Kidney (tissue), 14 donors: ENCODE measurements around the gene ADRA2B. TPM values are rescaled to one million over a fixed set of nuclear protein-coding genes. Genes with fewer than 3 reads are reported as not detected.
"Not testable (repeated sequence)": the region's sequence is repeated elsewhere in the genome, so short reads cannot be mapped to it uniquely, and the experiment has no call there.

Experiments
- DNase-seq, 5 donors: peaks; one replicate each; pipeline ENCODE4 v3.0.0-alpha.2; 2013 to 2020
- FAIRE-seq: peaks from 2 replicates; lab custom pipeline; 2012; peaks lifted over from hg19 to GRCh38; lab: Jason Lieb, UNC
- H3K27ac ChIP-seq, 2 donors: one replicate each; pipeline ENCODE4 v1.7.0; 2013; ENCODE audit warnings: low read depth in 2 of 2, low read length in 2 of 2, inconsistent platforms in 1 of 2
- H3K27me3 ChIP-seq: one replicate; pipeline ENCODE4 v1.7.1; 2013; ENCODE audit warnings: low read length, inconsistent platforms; ENCODE audit not compliant: control insufficient read depth, insufficient read depth
- H3K36me3 ChIP-seq, 3 donors: one replicate each; pipeline versions ENCODE4 v1.7.0 to v1.7.1; 2013; ENCODE audit warnings: low read length in 3 of 3, control low read depth in 1 of 3, inconsistent platforms in 1 of 3; ENCODE audit not compliant: insufficient read depth in 3 of 3, control insufficient read depth in 2 of 3
- H3K4me1 ChIP-seq, 3 donors: one replicate each; pipeline versions ENCODE4 v1.7.0 to v1.7.1; 2013; ENCODE audit warnings: low read length in 3 of 3, inconsistent platforms in 1 of 3, low read depth in 1 of 3; ENCODE audit not compliant: control insufficient read depth in 2 of 3, insufficient read depth in 2 of 3
- H3K4me3 ChIP-seq, 3 donors: one replicate each; pipeline versions ENCODE4 v1.7.0 to v1.8.1; 2013; ENCODE audit warnings: low read length in 3 of 3, control low read depth in 1 of 3, inconsistent platforms in 1 of 3
- H3K9ac ChIP-seq, 3 donors: one replicate each; pipeline versions ENCODE4 v1.7.0 to v1.7.1; 2013; ENCODE audit warnings: low read length in 3 of 3, control low read depth in 1 of 3, inconsistent platforms in 1 of 3
- H3K9me3 ChIP-seq, 3 donors: one replicate each; pipeline versions ENCODE4 v1.7.0 to v1.7.1; 2013; ENCODE audit warnings: low read length in 3 of 3, control low read depth in 1 of 3, inconsistent platforms in 1 of 3; ENCODE audit not compliant: control insufficient read depth in 2 of 3, insufficient read depth in 1 of 3
- intact Hi-C: fragments of 100-400 bp; cut with DNase I; formaldehyde crosslinking; loops from one replicate; pipeline ENCODE4 v1.11.1; 2022
- polyA plus RNA-seq: library from polyadenylated mRNA; stranded (reverse); fragments of 350-450 nt; fragmentation: Illumina TruSeq; extraction: RNeasy Lipid Tissue Mini Kit (QIAGEN cat#74804); gene quantifications from one replicate; pipeline ENCODE4 v1.2.3, GENCODE V29; 2014; ENCODE audit warnings: low read depth, low replicate concordance; ENCODE audit not compliant: insufficient read depth
- total RNA-seq: library from RNA; stranded (reverse); fragmentation: NEBNext Ultra II Directional; extraction: Animal tissue kit (Norgen Biotek cat#: 25700); gene quantifications from one replicate; pipeline ENCODE4 v1.2.1, GENCODE V29; 2021
- TF ChIP-seq, protein P1 (sequence below): IDR thresholded peaks from 3 replicates; pipeline ENCODE4 v1.5.1; 2012; ENCODE audit warnings: mild to moderate bottlenecking, moderate library complexity, borderline replicate concordance; ENCODE audit not compliant: insufficient read depth; ENCODE audit errors: extremely low read depth
- donor health status: control.
- donor health status: control.
- donor health status: control.
- donor health status: control.
- donor health status: control.
- donor health status: DM: yes; HTN: yes; CAD: no.
- donor health status: Normal renal cell carcinoma (clear cell type).

Gene ADRA2B
- total and polyA plus RNA-seq, 2 donors from 2014 or later: 1.4 to 4.8 TPM

DNA sequence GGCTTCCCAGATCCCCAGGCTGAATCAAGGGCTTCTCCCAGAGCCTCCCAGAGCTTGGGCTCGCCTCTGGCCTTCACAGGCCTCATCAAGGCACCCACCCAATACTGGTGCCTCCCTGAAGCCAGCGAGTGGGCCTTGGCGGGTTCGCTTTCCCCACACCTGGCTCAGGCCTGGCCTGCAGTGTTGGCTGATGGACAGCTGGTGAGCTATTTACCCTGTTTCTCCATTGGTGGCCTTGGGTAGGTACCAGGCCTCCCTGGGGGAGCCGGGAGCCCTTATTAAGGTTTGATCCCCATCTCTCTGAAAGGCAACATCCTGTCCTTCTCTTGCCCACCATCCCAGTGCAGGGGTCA is 47.0 kb upstream of the ADRA2B start:
- TF ChIP-seq, protein P1, sequence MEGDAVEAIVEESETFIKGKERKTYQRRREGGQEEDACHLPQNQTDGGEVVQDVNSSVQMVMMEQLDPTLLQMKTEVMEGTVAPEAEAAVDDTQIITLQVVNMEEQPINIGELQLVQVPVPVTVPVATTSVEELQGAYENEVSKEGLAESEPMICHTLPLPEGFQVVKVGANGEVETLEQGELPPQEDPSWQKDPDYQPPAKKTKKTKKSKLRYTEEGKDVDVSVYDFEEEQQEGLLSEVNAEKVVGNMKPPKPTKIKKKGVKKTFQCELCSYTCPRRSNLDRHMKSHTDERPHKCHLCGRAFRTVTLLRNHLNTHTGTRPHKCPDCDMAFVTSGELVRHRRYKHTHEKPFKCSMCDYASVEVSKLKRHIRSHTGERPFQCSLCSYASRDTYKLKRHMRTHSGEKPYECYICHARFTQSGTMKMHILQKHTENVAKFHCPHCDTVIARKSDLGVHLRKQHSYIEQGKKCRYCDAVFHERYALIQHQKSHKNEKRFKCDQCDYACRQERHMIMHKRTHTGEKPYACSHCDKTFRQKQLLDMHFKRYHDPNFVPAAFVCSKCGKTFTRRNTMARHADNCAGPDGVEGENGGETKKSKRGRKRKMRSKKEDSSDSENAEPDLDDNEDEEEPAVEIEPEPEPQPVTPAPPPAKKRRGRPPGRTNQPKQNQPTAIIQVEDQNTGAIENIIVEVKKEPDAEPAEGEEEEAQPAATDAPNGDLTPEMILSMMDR: no peak
- H3K36me3 ChIP-seq: no peaks in the 10 kb centered on the region
- intact Hi-C loops: no loop called here
- FAIRE-seq (no peak), DNase-seq (no peak)
- no peaks in the 10 kb centered on the region for H3K27me3 ChIP-seq
- no peaks in the 10 kb centered on the region for H3K4me1 ChIP-seq
- H3K27ac ChIP-seq: no peak overlapping the region
- no peak overlapping the region for H3K4me3 ChIP-seq
- no peak overlapping the region for H3K9ac ChIP-seq
- no peaks in the 10 kb centered on the region for H3K9me3 ChIP-seq

DNA sequence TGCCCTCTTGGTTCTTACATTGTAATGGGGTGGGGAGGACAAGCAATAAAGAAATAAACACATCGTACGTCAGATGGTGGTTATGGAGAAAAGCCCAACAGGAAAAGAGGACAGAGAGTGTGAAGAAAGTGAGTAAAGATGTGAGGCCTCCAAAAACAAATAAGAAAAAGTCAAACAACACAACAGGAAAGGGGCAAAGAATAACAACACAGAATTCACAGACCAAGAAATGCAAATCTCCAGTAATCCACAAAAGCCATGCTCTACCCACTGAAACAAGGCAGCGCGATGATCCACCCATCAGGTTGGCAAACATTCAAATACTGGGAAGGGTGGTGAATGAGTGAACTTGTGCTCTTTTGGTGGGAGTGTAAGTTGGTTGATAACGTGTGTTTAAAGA is 45.5 kb upstream of the ADRA2B start:
- intact Hi-C loops: no loop called here
- H3K4me1 ChIP-seq: no peaks in the 10 kb centered on the region
- no peak overlapping the region for H3K27ac ChIP-seq
- no peaks in the 10 kb centered on the region for H3K36me3 ChIP-seq
- H3K9me3 ChIP-seq: no peaks in the 10 kb centered on the region
- no peaks in the 10 kb centered on the region for H3K27me3 ChIP-seq
- no peak overlapping the region for H3K9ac ChIP-seq
- H3K4me3 ChIP-seq: no peak overlapping the region
- TF ChIP-seq, protein P1: no peak
- DNase-seq (no peak), FAIRE-seq (no peak)

DNA sequence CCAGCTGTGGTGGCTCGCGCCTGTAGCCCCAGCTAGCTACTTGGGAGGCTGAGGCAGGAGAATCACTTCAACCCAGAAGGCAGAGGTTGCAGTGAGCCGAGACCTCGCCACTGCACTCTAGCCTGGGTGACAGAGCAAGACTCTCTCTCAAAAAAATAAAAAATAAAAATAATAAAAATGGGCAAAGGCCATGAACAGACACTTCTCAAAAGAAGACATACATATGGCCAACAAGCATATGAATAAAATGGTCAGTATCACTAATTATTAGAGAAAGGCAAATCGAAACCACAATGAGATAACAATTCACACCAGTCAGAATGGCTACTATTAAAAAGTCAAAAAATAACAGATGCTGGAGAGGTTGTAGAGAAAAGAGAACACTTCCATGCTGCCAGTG is 44.0 kb upstream of the ADRA2B start:
- H3K27ac ChIP-seq, intact Hi-C loops: not testable (repeated sequence)

DNA sequence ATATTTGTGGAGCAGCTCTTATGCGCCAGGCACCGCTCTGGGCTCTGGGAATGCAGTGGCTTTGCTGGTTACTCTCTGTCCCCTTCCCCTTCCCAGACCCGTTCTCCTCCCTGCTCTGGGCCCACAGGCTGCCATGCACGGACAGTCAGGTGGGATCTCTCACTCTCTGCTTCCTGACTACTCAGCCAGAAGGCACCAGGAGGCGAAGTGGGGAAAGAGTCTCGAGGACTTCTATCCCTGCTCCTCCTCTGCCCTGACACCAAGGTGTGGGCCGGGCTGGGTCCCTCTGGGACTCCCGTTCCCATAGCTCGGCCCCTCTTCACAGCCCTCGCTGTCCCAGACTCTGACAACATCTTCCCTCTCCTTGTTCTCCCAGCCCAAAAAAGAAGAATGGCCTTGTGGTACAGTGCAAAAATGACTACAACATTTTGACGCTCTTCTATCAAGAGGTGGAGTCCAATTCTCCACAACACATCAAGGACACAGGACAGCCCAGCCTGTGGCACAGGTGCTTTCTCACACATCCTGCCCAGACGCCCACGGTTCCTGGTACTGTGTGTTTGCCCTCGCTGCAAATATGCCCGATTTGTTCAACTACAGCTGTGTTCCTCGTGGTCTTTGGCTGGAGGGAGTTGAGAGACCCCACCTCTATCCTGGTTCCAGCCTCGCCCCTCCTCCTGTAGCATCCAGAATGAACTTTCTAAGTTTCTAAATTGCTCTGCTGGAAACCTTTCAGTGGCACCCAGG is 42.9 kb upstream of the ADRA2B start:
- Histone ChIP-seq H3K27me3 (no peaks in the 10 kb centered on the region), H3K27ac (no peak overlapping the region), H3K4me1 (no peaks in the 10 kb centered on the region), H3K9me3 (no peaks in the 10 kb centered on the region), H3K4me3 (no peak overlapping the region), H3K36me3 (no peaks in the 10 kb centered on the region), H3K9ac (no peak overlapping the region)
- intact Hi-C loops: no loop called here
- no peak for FAIRE-seq
- TF ChIP-seq, protein P1: no peak
- peak in 1 of 5 donors; percentile 33 for DNase-seq

More for the DNA sequence above, 44.0 kb upstream of the ADRA2B start:
- not testable (repeated sequence) for DNase-seq, H3K4me3 ChIP-seq, H3K36me3 ChIP-seq, H3K4me1 ChIP-seq, FAIRE-seq, H3K27me3 ChIP-seq, H3K9me3 ChIP-seq, H3K9ac ChIP-seq
